Activated naive CD4-positive, alpha-beta T cell treated with anti-CD3 and anti-CD28 coated beads, Interleukin-2, amount 10 ng/mL, durations not matched to agents 7 days and 5 days (primary cell): ENCODE measurements around the gene VSTM4.

Source experiments
- CTCF ChIA-PET: fragments of 350-600 bp; sonication (Branson Sonifier 250); formaldehyde crosslinking; loops from one replicate; lab custom pipeline; 2021; ENCODE audit warnings: antibody characterized with exemption; lab: Charles Lee
- DNase-seq: peaks from one replicate; pipeline ENCODE4 v3.0.0-alpha.2; 2020
- H3K27ac Mint-ChIP-seq: one replicate; pipeline ENCODE4 v1.8.0; 2021; ENCODE audit warnings: mild to moderate bottlenecking, moderate library complexity, mixed read lengths
- H3K27me3 Mint-ChIP-seq: one replicate; pipeline ENCODE4 v1.8.0; 2021; ENCODE audit warnings: mild to moderate bottlenecking, mixed read lengths
- H3K36me3 Mint-ChIP-seq: one replicate; pipeline ENCODE4 v1.8.0; 2021; ENCODE audit warnings: mixed read lengths
- H3K4me1 Mint-ChIP-seq: one replicate; pipeline ENCODE4 v1.8.0; 2021; ENCODE audit warnings: mixed read lengths
- H3K4me3 Mint-ChIP-seq: one replicate; pipeline ENCODE4 v1.8.0; 2021; ENCODE audit warnings: mild to moderate bottlenecking, moderate library complexity, mixed read lengths
- H3K9me3 Mint-ChIP-seq: one replicate; pipeline ENCODE4 v1.8.0; 2021; ENCODE audit warnings: mixed read lengths

VSTM4 gene

GRCh38 chr10:49153115-49153514 lies 37.8 kb upstream of the VSTM4 start:
- Mint-ChIP-seq H3K27me3 (peaks cover 33% of the 10 kb centered on the region), H3K4me3 (no peak overlapping the region), H3K27ac (no peak overlapping the region), H3K36me3 (no peaks in the 10 kb centered on the region), H3K4me1 (peaks cover 14% of the 10 kb centered on the region), H3K9me3 (no peaks in the 10 kb centered on the region)
- no peak for DNase-seq
- CTCF ChIA-PET, result no interaction called here

- no peaks in the 10 kb centered on the region for H3K9me3 Mint-ChIP-seq
- H3K27ac Mint-ChIP-seq, result no peak overlapping the region
- H3K36me3 Mint-ChIP-seq, result no peaks in the 10 kb centered on the region
- CTCF ChIA-PET, result no interaction called here
- peaks cover 12% of the 10 kb centered on the region for H3K4me1 Mint-ChIP-seq
- peaks cover 36% of the 10 kb centered on the region for H3K27me3 Mint-ChIP-seq
- no peak overlapping the region for H3K4me3 Mint-ChIP-seq
- no peak for DNase-seq
Observed at GRCh38 chr10:49152663-49153062, 37.3 kb upstream of the VSTM4 start.

DNA sequence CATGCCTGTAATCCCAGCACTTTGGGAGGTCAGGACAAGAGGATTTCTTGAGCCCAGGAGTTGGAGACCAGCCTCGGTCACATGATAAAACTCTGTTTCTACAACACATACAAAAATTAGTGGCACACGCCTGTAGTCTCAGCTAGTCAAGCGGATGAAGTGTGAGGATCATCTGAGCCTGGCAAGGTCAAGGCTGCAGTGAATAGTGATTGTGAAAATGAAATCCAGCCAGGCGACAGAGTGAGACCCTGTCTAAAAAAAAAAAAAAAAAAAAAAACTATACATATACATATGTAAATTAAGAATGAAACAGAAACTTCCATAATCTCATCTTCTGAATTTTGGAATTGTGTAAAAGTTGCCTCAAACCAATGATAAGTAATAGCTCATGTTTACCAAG lies 36.7 kb upstream of the VSTM4 start:
- peaks cover 6% of the 10 kb centered on the region for H3K4me1 Mint-ChIP-seq
- DNase-seq, result no peak
- peaks cover 3% of the 10 kb centered on the region for H3K9me3 Mint-ChIP-seq
- CTCF ChIA-PET, result interaction anchor here (0.7 kb wide), 1 partner anchor 12 kb away, joined by 3 read pairs; no protein-coding TSS in a partner anchor
- H3K27ac Mint-ChIP-seq, result no peak overlapping the region
- peaks cover 40% of the 10 kb centered on the region for H3K27me3 Mint-ChIP-seq
- no peaks in the 10 kb centered on the region for H3K36me3 Mint-ChIP-seq
- H3K4me3 Mint-ChIP-seq, result no peak overlapping the region

- CTCF ChIA-PET, result no interaction called here
- H3K9me3 Mint-ChIP-seq, result peaks cover 3% of the 10 kb centered on the region
- no peak overlapping the region for H3K27ac Mint-ChIP-seq
- no peak for DNase-seq
- no peaks in the 10 kb centered on the region for H3K36me3 Mint-ChIP-seq
- H3K4me1 Mint-ChIP-seq, result peaks cover under 1% of the 10 kb centered on the region
- H3K27me3 Mint-ChIP-seq, result peaks cover 43% of the 10 kb centered on the region
- H3K4me3 Mint-ChIP-seq, result no peak overlapping the region
Observed at GRCh38 chr10:49151481-49151880, 36.2 kb upstream of the VSTM4 start.

GRCh38 chr10:49151025-49151445 lies 35.7 kb upstream of the VSTM4 start:
- Mint-ChIP-seq H3K27ac (no peak overlapping the region), H3K27me3 (peaks cover 48% of the 10 kb centered on the region), H3K4me1 (no peaks in the 10 kb centered on the region), H3K9me3 (peaks cover 3% of the 10 kb centered on the region), H3K4me3 (no peak overlapping the region), H3K36me3 (no peaks in the 10 kb centered on the region)
- CTCF ChIA-PET, result no interaction called here
- DNase-seq, result no peak

DNA sequence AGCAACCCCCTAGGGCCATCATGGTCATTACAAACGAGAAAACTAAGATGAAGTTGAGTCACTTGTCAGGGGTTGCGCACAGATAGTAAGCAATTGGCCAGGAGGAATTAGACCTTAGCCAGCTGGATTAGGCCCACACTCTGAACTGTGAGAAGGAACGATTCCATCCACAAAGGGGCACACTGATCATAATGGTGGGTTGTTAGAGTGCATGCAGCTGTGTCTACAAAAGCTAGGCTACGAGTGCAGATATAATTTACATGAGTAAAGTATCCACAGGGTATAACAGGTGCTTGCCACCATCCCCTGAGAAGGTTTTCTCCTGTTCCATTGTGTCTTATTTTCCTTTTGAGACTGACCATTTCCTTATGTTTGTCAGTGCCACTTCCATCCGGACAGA lies 35.1 kb upstream of the VSTM4 start:
- CTCF ChIA-PET, result no interaction called here
- peaks cover 3% of the 10 kb centered on the region for H3K9me3 Mint-ChIP-seq
- DNase-seq, result no peak
- no peaks in the 10 kb centered on the region for H3K36me3 Mint-ChIP-seq
- H3K27ac Mint-ChIP-seq, result no peak overlapping the region
- H3K4me3 Mint-ChIP-seq, result no peak overlapping the region
- H3K4me1 Mint-ChIP-seq, result no peaks in the 10 kb centered on the region
- peaks cover 50% of the 10 kb centered on the region for H3K27me3 Mint-ChIP-seq

DNA sequence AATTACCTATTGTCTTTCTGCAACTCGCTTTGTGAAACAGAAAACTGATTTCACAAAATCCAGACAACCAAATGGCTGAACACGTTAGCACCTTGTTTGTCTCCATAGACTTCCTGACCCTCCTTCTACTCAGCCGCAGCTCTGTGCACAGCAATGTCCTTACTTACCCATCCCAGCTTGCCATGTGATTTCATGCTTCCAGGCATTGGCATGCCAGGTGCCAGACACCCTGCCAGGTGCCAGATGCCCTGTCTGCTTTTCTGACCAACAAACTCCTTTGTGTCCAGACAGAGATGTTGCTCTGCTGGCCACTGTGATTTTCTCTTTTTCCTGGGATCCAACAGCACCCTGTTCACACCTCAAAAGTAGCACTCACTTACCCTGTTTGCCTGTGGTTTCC lies 34.6 kb upstream of the VSTM4 start:
- Mint-ChIP-seq H3K4me3 (no peak overlapping the region), H3K9me3 (peaks cover 3% of the 10 kb centered on the region), H3K27me3 (peaks cover 51% of the 10 kb centered on the region), H3K4me1 (no peaks in the 10 kb centered on the region), H3K27ac (no peak overlapping the region), H3K36me3 (no peaks in the 10 kb centered on the region)
- CTCF ChIA-PET, result no interaction called here
- DNase-seq, result no peak

- no peak overlapping the region for H3K4me3 Mint-ChIP-seq
- CTCF ChIA-PET, result no interaction called here
- DNase-seq, result no peak
Observed at GRCh38 chr10:49144058-49144720, 28.9 kb upstream of the VSTM4 start.

GRCh38 chr10:49143249-49143648 lies 27.9 kb upstream of the VSTM4 start:
- no peaks in the 10 kb centered on the region for H3K36me3 Mint-ChIP-seq
- CTCF ChIA-PET, result no interaction called here
- H3K9me3 Mint-ChIP-seq, result peaks cover 3% of the 10 kb centered on the region
- H3K4me1 Mint-ChIP-seq, result no peaks in the 10 kb centered on the region
- no peak overlapping the region for H3K27ac Mint-ChIP-seq
- DNase-seq, result no peak
- peaks cover 41% of the 10 kb centered on the region for H3K27me3 Mint-ChIP-seq
- H3K4me3 Mint-ChIP-seq, result no peak overlapping the region

More at GRCh38 chr10:49144058-49144720, 28.9 kb upstream of the VSTM4 start:
- no peaks in the 10 kb centered on the region for H3K36me3 Mint-ChIP-seq
- peaks cover 40% of the 10 kb centered on the region for H3K27me3 Mint-ChIP-seq
- H3K4me1 Mint-ChIP-seq, result no peaks in the 10 kb centered on the region
- H3K27ac Mint-ChIP-seq, result no peak overlapping the region
- H3K9me3 Mint-ChIP-seq, result peaks cover 3% of the 10 kb centered on the region

GRCh38 chr10:49141541-49142332 lies 26.4 kb upstream of the VSTM4 start:
- Mint-ChIP-seq H3K9me3 (no peaks in the 10 kb centered on the region), H3K4me1 (no peaks in the 10 kb centered on the region), H3K27me3 (peaks cover 37% of the 10 kb centered on the region), H3K27ac (no peak overlapping the region), H3K36me3 (no peaks in the 10 kb centered on the region), H3K4me3 (no peak overlapping the region)
- DNase-seq, result no peak
- CTCF ChIA-PET, result no interaction called here

GRCh38 chr10:49140304-49141177 lies 25.2 kb upstream of the VSTM4 start:
- no peaks in the 10 kb centered on the region for H3K36me3 Mint-ChIP-seq
- no peaks in the 10 kb centered on the region for H3K4me1 Mint-ChIP-seq
- H3K9me3 Mint-ChIP-seq, result no peaks in the 10 kb centered on the region
- CTCF ChIA-PET, result no interaction called here
- no peak overlapping the region for H3K27ac Mint-ChIP-seq
- peaks cover 25% of the 10 kb centered on the region for H3K27me3 Mint-ChIP-seq
- H3K4me3 Mint-ChIP-seq, result no peak overlapping the region
- no peak for DNase-seq

DNA sequence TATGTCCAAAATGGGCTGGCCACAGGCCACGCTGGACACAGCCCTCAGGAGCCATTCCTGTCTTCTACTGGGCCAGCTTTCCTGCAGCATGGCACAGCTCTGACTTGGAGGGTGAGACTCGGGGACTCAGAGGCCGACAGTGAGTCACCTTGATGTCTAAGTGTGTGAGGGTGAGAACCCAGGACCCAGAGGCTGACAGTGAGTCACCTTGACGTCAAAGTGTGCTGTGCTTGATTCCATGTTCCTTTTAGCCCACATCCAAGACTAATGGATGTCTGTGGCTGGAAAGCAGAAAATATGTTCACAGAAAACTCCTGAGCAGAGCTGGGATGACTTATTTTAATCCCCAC lies 24.5 kb upstream of the VSTM4 start:
- CTCF ChIA-PET, result no interaction called here
- no peaks in the 10 kb centered on the region for H3K9me3 Mint-ChIP-seq
- DNase-seq, result no peak
- H3K4me3 Mint-ChIP-seq, result no peak overlapping the region
- H3K27ac Mint-ChIP-seq, result no peak overlapping the region
- no peaks in the 10 kb centered on the region for H3K36me3 Mint-ChIP-seq
- peaks cover 17% of the 10 kb centered on the region for H3K27me3 Mint-ChIP-seq
- no peaks in the 10 kb centered on the region for H3K4me1 Mint-ChIP-seq

GRCh38 chr10:49139028-49139845 lies 23.9 kb upstream of the VSTM4 start:
- CTCF ChIA-PET, result no interaction called here
- Mint-ChIP-seq H3K9me3 (no peaks in the 10 kb centered on the region), H3K4me3 (no peak overlapping the region), H3K36me3 (no peaks in the 10 kb centered on the region), H3K4me1 (no peaks in the 10 kb centered on the region), H3K27ac (no peak overlapping the region), H3K27me3 (peaks cover 13% of the 10 kb centered on the region)
- no peak for DNase-seq
